ENCODE measurements around the gene UGGT1. TPM values are rescaled to one million over a fixed set of nuclear protein-coding genes. Genes with fewer than 3 reads are reported as not detected.

UGGT1 gene
- total and polyA plus RNA-seq, 9 of the 15 experiments (the other 6 are each of a cell fraction or from before 2014, with no cell fraction given) = 5.1 to 56.4 (median 37.9) TPM

DNA sequence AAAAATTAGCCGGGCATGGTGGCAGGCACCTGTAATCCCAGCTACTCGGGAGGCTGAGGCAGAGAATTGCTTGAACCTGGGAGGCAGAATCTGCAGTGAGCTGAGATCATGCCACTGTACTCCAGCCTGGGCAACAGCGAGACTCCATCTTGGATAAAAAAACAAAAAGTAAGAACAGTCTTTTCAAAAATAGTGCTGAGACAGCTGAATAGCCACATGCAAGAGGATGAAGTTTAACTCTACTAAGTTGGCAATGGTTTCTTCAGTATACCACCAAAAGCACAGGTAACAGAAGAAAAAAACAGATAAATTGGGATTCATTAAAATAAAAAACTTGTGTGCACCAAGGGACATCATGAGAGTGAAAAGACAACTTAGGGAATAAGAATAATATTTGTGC, 115.2 kb downstream of the UGGT1 start:
- ChIA-PET POLR2A (interaction anchor here (0.7 kb wide), 1 partner anchor 26 kb away, joined by 3 read pairs; no protein-coding TSS in a partner anchor), CTCF (ENCODE audit: low intra/inter-chr PET ratio) (no interaction called here)
- in situ Hi-C loops (cut with MboI) (no loop called here), intact Hi-C loops (cut with micrococcal nuclease) (no loop called here)
- Histone ChIP-seq H2AFZ (ENCODE audit: low read depth, low read length) (no peak overlapping the region), H3K9me3 (replicated peaks; ENCODE audit: control insufficient read depth, insufficient read depth, low read depth, low read length) (no peaks in the 10 kb centered on the region), H3K4me1 (replicated peaks in 1 of 2; ENCODE audit: control insufficient read depth in 2 of 2, insufficient read depth in 2 of 2, low read length in 2 of 2) (no peaks in the 10 kb centered on the region; a peak in 1 of 5 replicates), H3K79me2 (ENCODE audit: control insufficient read depth, insufficient read depth, low read length) (no peaks in the 10 kb centered on the region), H3K4me3 (no peak overlapping the region), H3K27me3 (ENCODE audit: control insufficient read depth in 2 of 2, insufficient read depth in 2 of 2, low read length in 2 of 2) (peaks cover 0 to 12% of the 10 kb centered on the region in 2 experiments; a peak in 2 of 5 replicates), H4K20me1 (replicated peaks; ENCODE audit: control insufficient read depth, insufficient read depth, low read length) (no peaks in the 10 kb centered on the region), H3K27ac (ENCODE audit: extremely low read depth, low read depth, low read length) (no peak overlapping the region), H3K9ac (ENCODE audit: insufficient read depth in 1 of 2, low read depth in 2 of 2, low read length in 2 of 2) (no peak overlapping the region), H3K4me2 (ENCODE audit: insufficient read depth, low read length) (no peak overlapping the region), H3K36me3 (ENCODE audit: control insufficient read depth, insufficient read depth, low read length) (no peaks in the 10 kb centered on the region), H3K9me1 (ENCODE audit: control insufficient read depth, insufficient read depth, low read length) (no peaks in the 10 kb centered on the region)
- no peak for DNase-seq (ENCODE audit: extremely low read depth in 1 of 4, low spot score in 3 of 4)
- no peak for ATAC-seq
- TF ChIP-seq SMAD3 (CRISPR knock-in tag; conservative IDR thresholded peaks at IDR 0.05) (no peak), ZC3H11A (IDR thresholded peaks at IDR 0.05; ENCODE audit: low read depth, low read length) (no peak), C11orf30 (IDR thresholded peaks at IDR 0.05; ENCODE audit: low read depth) (peak; percentile 22; the same call in 1 of the 2 replicates), POU5F1 (IDR thresholded peaks at IDR 0.05; ENCODE audit: borderline replicate concordance, low read depth, low read length, partially characterized antibody) (no peak), MAFF (IDR thresholded peaks at IDR 0.05; ENCODE audit: low read length) (0 out of 2 replicates have a peak, but pooled peaks have one; percentile 19), GATAD2B (IDR thresholded peaks at IDR 0.05; ENCODE audit: borderline replicate concordance) (no peak), ZNF274 (IDR thresholded peaks at IDR 0.05; ENCODE audit: borderline replicate concordance, low read depth, low read length) (no peak), MAFG (tag; conservative IDR thresholded peaks at IDR 0.05) (0 out of 2 replicates have a peak, but pooled peaks have one; percentile 24), ZNF316 (IDR thresholded peaks at IDR 0.05) (peak; percentile 61), ZNF445 (CRISPR knock-in tag; IDR thresholded peaks at IDR 0.05; ENCODE audit: low read depth) (no peak), ZNF324 (CRISPR knock-in tag; IDR thresholded peaks at IDR 0.05) (no peak), ILK (tag; IDR thresholded peaks at IDR 0.05; ENCODE audit: borderline replicate concordance, low read depth) (no peak), RBM17 (IDR thresholded peaks at IDR 0.05; ENCODE audit: borderline replicate concordance, low read depth, low read length) (no peak), LEF1 (IDR thresholded peaks at IDR 0.05) (no peak), NFRKB (IDR thresholded peaks at IDR 0.05; ENCODE audit: low read depth) (no peak)
- TF ChIP-seq, protein P1, sequence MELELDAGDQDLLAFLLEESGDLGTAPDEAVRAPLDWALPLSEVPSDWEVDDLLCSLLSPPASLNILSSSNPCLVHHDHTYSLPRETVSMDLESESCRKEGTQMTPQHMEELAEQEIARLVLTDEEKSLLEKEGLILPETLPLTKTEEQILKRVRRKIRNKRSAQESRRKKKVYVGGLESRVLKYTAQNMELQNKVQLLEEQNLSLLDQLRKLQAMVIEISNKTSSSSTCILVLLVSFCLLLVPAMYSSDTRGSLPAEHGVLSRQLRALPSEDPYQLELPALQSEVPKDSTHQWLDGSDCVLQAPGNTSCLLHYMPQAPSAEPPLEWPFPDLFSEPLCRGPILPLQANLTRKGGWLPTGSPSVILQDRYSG (tag; conservative IDR thresholded peaks at IDR 0.05; ENCODE audit: low read depth) = no peak
- TF ChIP-seq, protein P2, sequence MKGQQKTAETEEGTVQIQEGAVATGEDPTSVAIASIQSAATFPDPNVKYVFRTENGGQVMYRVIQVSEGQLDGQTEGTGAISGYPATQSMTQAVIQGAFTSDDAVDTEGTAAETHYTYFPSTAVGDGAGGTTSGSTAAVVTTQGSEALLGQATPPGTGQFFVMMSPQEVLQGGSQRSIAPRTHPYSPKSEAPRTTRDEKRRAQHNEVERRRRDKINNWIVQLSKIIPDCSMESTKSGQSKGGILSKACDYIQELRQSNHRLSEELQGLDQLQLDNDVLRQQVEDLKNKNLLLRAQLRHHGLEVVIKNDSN (CRISPR knock-in tag; IDR thresholded peaks at IDR 0.05) = no peak
- TF ChIP-seq, protein P3, sequence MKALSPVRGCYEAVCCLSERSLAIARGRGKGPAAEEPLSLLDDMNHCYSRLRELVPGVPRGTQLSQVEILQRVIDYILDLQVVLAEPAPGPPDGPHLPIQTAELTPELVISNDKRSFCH (CRISPR knock-in tag; IDR thresholded peaks at IDR 0.05) = no peak
- TF ChIP-seq, protein P3 (tag; IDR thresholded peaks at IDR 0.05) = no peak
- TF ChIP-seq, protein P4, sequence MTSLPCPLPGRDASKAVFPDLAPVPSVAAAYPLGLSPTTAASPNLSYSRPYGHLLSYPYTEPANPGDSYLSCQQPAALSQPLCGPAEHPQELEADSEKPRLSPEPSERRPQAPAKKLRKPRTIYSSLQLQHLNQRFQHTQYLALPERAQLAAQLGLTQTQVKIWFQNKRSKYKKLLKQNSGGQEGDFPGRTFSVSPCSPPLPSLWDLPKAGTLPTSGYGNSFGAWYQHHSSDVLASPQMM (CRISPR knock-in tag; IDR thresholded peaks at IDR 0.05) = no peak
- TF ChIP-seq, protein P5, sequence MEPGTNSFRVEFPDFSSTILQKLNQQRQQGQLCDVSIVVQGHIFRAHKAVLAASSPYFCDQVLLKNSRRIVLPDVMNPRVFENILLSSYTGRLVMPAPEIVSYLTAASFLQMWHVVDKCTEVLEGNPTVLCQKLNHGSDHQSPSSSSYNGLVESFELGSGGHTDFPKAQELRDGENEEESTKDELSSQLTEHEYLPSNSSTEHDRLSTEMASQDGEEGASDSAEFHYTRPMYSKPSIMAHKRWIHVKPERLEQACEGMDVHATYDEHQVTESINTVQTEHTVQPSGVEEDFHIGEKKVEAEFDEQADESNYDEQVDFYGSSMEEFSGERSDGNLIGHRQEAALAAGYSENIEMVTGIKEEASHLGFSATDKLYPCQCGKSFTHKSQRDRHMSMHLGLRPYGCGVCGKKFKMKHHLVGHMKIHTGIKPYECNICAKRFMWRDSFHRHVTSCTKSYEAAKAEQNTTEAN (CRISPR knock-in tag; IDR thresholded peaks at IDR 0.05) = no peak
- FAIRE-seq = no peak
- no TSS peak for BruUV-seq (replicated peaks)
- WGBS (ENCODE audit: insufficient coverage, low coverage, missing lambda C conversion rate) = 0% methylated on average over 3 of the region's 3 CpGs
